HepG2 (cell line): ENCODE data around the gene MICAL3. TPM values are rescaled to one million over a fixed set of nuclear protein-coding genes. Genes with fewer than 3 reads are reported as not detected.

Experiments
- BRCA1 ChIP-seq: sonication (generic); formaldehyde crosslinking; IDR thresholded peaks from 2 replicates; pipeline ENCODE4 v1.4.0; 2020; ENCODE audit warnings: missing genetic modification reagents
- CBFB ChIP-seq: sonication (generic); formaldehyde crosslinking; IDR thresholded peaks from 2 replicates; pipeline ENCODE4 v1.4.0; 2020; ENCODE audit warnings: missing genetic modification reagents
- EED ChIP-seq: sonication (generic); formaldehyde crosslinking; IDR thresholded peaks from 2 replicates; pipeline ENCODE4 v1.5.0; 2020; ENCODE audit warnings: mild to moderate bottlenecking, missing genetic modification reagents
- ELF1 ChIP-seq: sonication (generic); formaldehyde crosslinking; IDR thresholded peaks from 2 replicates; pipeline ENCODE4 v1.4.0; 2020; ENCODE audit warnings: missing genetic modification reagents
- ESRRA ChIP-seq: sonication (generic); formaldehyde crosslinking; IDR thresholded peaks from 2 replicates; pipeline ENCODE4 v1.5.1; 2020; ENCODE audit warnings: mild to moderate bottlenecking, low read depth, missing genetic modification reagents
- ETV6 ChIP-seq: sonication (generic); formaldehyde crosslinking; conservative IDR thresholded peaks from 2 replicates; pipeline ENCODE4 v1.4.0; 2020; ENCODE audit warnings: missing genetic modification reagents
- HNF1A ChIP-seq, 2 experiments: sonication (generic) in 1 of 2; formaldehyde crosslinking in 1 of 2; IDR thresholded peaks; 2 replicates each; pipeline versions ENCODE4 v1.4.0 to v1.6.1; 2016 to 2020; ENCODE audit warnings: borderline replicate concordance in 1 of 2, low read depth in 1 of 2, mild to moderate bottlenecking in 1 of 2, missing genetic modification reagents in 1 of 2
- MTA3 ChIP-seq: sonication (generic); formaldehyde crosslinking; IDR thresholded peaks from 2 replicates; pipeline ENCODE4 v1.4.0; 2020; ENCODE audit warnings: missing genetic modification reagents
- NR2C2 ChIP-seq: sonication (generic); formaldehyde crosslinking; IDR thresholded peaks from 2 replicates; pipeline ENCODE4 v1.4.0; 2020; ENCODE audit warnings: missing genetic modification reagents, mild to moderate bottlenecking, moderate library complexity, borderline replicate concordance
- PCBP1 ChIP-seq: fragments of 200-400 bp; formaldehyde crosslinking; IDR thresholded peaks from 2 replicates; pipeline ENCODE4 v1.6.1; 2017; ENCODE audit warnings: mild to moderate bottlenecking, low read depth, low read length, borderline replicate concordance
- PPARG ChIP-seq: conservative IDR thresholded peaks from 2 replicates; pipeline ENCODE4 v1.6.1; 2016; ENCODE audit warnings: missing biosample characterization, missing genetic modification reagents
- RCOR2 ChIP-seq: IDR thresholded peaks from 2 replicates; pipeline ENCODE4 v1.6.1; 2016; ENCODE audit warnings: missing biosample characterization, missing genetic modification reagents
- RXRA ChIP-seq: sonication (generic); formaldehyde crosslinking; IDR thresholded peaks from 2 replicates; pipeline ENCODE4 v1.5.1; 2020; ENCODE audit warnings: missing genetic modification reagents
- SMYD3 ChIP-seq: sonication (generic); formaldehyde crosslinking; IDR thresholded peaks from 2 replicates; pipeline ENCODE4 v1.8.1; 2023; ENCODE audit warnings: mild to moderate bottlenecking, missing genetic modification reagents
- SYNCRIP ChIP-seq: fragments of 200-400 bp; formaldehyde crosslinking; IDR thresholded peaks from 2 replicates; pipeline ENCODE4 v1.6.1; 2018; ENCODE audit warnings: mild to moderate bottlenecking, low read depth, low read length; ENCODE audit not compliant: insufficient read depth
- TBX2 ChIP-seq: sonication (generic); formaldehyde crosslinking; IDR thresholded peaks from 2 replicates; pipeline ENCODE4 v1.5.0; 2020; ENCODE audit warnings: missing genetic modification reagents, mild to moderate bottlenecking, borderline replicate concordance
- TCF7L2 ChIP-seq: IDR thresholded peaks from 2 replicates; pipeline ENCODE4 v1.6.1; 2011; ENCODE audit warnings: mild to moderate bottlenecking, low read depth, low read length, moderate library complexity
- TEAD2 ChIP-seq: sonication (generic); formaldehyde crosslinking; IDR thresholded peaks from 2 replicates; pipeline ENCODE4 v1.9.0; 2021; ENCODE audit warnings: missing genetic modification reagents
- TRIM24 ChIP-seq: sonication (generic); formaldehyde crosslinking; IDR thresholded peaks from 2 replicates; pipeline ENCODE4 v1.8.0; 2022; ENCODE audit warnings: mild to moderate bottlenecking, missing genetic modification reagents
- ZNF12 ChIP-seq: sonication (generic); formaldehyde crosslinking; IDR thresholded peaks from 2 replicates; pipeline ENCODE4 v1.5.0; 2020; ENCODE audit warnings: missing genetic modification reagents
- ZNF274 ChIP-seq: sonication (generic); formaldehyde crosslinking; IDR thresholded peaks from 2 replicates; pipeline ENCODE4 v1.5.1; 2020; ENCODE audit warnings: mild to moderate bottlenecking, missing genetic modification reagents
- ZNF33A ChIP-seq: sonication (generic); formaldehyde crosslinking; IDR thresholded peaks from 2 replicates; pipeline ENCODE4 v1.5.1; 2020; ENCODE audit warnings: missing genetic modification reagents, mild to moderate bottlenecking, moderate library complexity, borderline replicate concordance
- ZNF354B ChIP-seq: sonication (generic); formaldehyde crosslinking; IDR thresholded peaks from 2 replicates; pipeline ENCODE4 v1.8.0; 2022; ENCODE audit warnings: mild to moderate bottlenecking, missing genetic modification reagents
- ZNF382 ChIP-seq: sonication (generic); formaldehyde crosslinking; IDR thresholded peaks from 2 replicates; pipeline ENCODE4 v1.5.0; 2020; ENCODE audit warnings: missing genetic modification reagents, mild to moderate bottlenecking, borderline replicate concordance
- ZNF670 ChIP-seq: sonication (generic); formaldehyde crosslinking; IDR thresholded peaks from 2 replicates; pipeline ENCODE4 v1.8.0; 2022; ENCODE audit warnings: mild to moderate bottlenecking, missing genetic modification reagents, borderline replicate concordance
- polyA plus RNA-seq, 8 experiments: library from polyadenylated mRNA; depleted of rRNA in 3 of 8; stranded (reverse) in 7 of 8; unstranded in 1 of 8; fragments of >200 nt; fragmentation: Illumina TruSeq in 4 of 8; extraction: Trizol in 4 of 8; gene quantifications; 2 replicates each; pipeline versions ENCODE4 v1.2.1 to v1.2.3, GENCODE V29; 2011 to 2016; ENCODE audit warnings: low read depth in 4 of 8, missing spikeins in 1 of 8, mixed read lengths in 1 of 8; ENCODE audit not compliant: insufficient read depth in 1 of 8
- total RNA-seq, 5 experiments: library from RNA; depleted of rRNA; stranded (reverse); fragments of >200 nt; fragmentation: Illumina TruSeq; extraction: Trizol; gene quantifications; 2 replicates each; pipeline ENCODE4 v1.2.3, GENCODE V29; 2016; ENCODE audit warnings: low read depth in 1 of 5
- TF ChIP-seq, protein P1 (sequence below): sonication (generic); formaldehyde crosslinking; IDR thresholded peaks from 2 replicates; pipeline ENCODE4 v1.5.1; 2020; ENCODE audit warnings: mild to moderate bottlenecking, missing genetic modification reagents, moderate library complexity

The MICAL3 gene
- total and polyA plus RNA-seq, 2 of the 13 experiments (the other 11 are each of a cell fraction or from before 2014, with no cell fraction given): 5.3 to 12.5 TPM

- TF ChIP-seq TEAD2 (CRISPR knock-in tag): no peak
- peak; percentile 46; the same call in 1 of the 2 replicates for TF ChIP-seq TBX2 (CRISPR knock-in tag)
- TF ChIP-seq EED (CRISPR knock-in tag): no peak
- TF ChIP-seq ZNF33A: no peak
- peak; percentile 83 for TF ChIP-seq PPARG (CRISPR knock-in tag)
- no peak for TF ChIP-seq BRCA1 (CRISPR knock-in tag)
- TF ChIP-seq, protein P1, sequence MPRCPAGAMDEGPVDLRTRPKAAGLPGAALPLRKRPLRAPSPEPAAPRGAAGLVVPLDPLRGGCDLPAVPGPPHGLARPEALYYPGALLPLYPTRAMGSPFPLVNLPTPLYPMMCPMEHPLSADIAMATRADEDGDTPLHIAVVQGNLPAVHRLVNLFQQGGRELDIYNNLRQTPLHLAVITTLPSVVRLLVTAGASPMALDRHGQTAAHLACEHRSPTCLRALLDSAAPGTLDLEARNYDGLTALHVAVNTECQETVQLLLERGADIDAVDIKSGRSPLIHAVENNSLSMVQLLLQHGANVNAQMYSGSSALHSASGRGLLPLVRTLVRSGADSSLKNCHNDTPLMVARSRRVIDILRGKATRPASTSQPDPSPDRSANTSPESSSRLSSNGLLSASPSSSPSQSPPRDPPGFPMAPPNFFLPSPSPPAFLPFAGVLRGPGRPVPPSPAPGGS (CRISPR knock-in tag): no peak
- no peak for TF ChIP-seq MTA3
- TF ChIP-seq RXRA: 0 out of 2 replicates have a peak, but pooled peaks have one; percentile 21
- TF ChIP-seq ZNF670 (CRISPR knock-in tag): no peak
- TF ChIP-seq ESRRA (CRISPR knock-in tag): no peak
- no peak for TF ChIP-seq ZNF12 (CRISPR knock-in tag)
- peak; percentile 21; the same call in 1 of the 2 replicates for TF ChIP-seq NR2C2 (CRISPR knock-in tag)
- TF ChIP-seq TCF7L2: no peak
- no peak for TF ChIP-seq ZNF354B
- TF ChIP-seq ZNF382: no peak
- TF ChIP-seq ELF1 (CRISPR knock-in tag): peak; percentile 55; the same call in 1 of the 2 replicates
- no peak for TF ChIP-seq SMYD3 (CRISPR knock-in tag)
- TF ChIP-seq HNF1A (IDR thresholded peaks at IDR 0.05; ENCODE audit: low read depth): no peak
- TF ChIP-seq HNF1A (CRISPR knock-in tag; IDR thresholded peaks at IDR 0.05; ENCODE audit: borderline replicate concordance): no peak
- no peak for TF ChIP-seq PCBP1
- no peak for TF ChIP-seq SYNCRIP
- TF ChIP-seq ZNF274 (CRISPR knock-in tag): no peak
- no peak for TF ChIP-seq RCOR2 (CRISPR knock-in tag)
- no peak for TF ChIP-seq CBFB (CRISPR knock-in tag)
- no peak for TF ChIP-seq ETV6
- TF ChIP-seq TRIM24 (CRISPR knock-in tag): no peak
These were observed 42.0 kb upstream of the MICAL3 start (continued) for GRCh38 chr22:18066181-18066859.
